Measurements from ENCODE around the gene TRPM3.

DNA sequence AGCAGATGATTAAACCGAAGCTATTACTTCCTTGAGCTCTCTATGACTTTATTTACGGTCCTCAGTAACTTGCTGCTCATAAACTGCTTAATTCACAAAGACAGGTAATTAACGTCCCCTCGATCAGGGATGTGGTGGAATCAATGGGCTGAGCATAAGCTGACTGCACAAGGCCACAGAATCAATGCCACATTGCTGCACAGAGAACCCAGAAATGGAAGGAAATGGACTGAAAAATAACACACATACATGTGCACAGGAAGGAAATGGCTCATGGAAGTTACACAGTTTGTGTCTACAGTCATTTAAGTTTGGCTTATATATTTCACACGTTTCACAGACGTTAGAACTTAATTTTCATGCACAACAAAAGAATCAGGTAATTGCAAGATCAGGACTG, 588.7 kb downstream of the TRPM3 start:
- TF ChIP-seq, protein P1, sequence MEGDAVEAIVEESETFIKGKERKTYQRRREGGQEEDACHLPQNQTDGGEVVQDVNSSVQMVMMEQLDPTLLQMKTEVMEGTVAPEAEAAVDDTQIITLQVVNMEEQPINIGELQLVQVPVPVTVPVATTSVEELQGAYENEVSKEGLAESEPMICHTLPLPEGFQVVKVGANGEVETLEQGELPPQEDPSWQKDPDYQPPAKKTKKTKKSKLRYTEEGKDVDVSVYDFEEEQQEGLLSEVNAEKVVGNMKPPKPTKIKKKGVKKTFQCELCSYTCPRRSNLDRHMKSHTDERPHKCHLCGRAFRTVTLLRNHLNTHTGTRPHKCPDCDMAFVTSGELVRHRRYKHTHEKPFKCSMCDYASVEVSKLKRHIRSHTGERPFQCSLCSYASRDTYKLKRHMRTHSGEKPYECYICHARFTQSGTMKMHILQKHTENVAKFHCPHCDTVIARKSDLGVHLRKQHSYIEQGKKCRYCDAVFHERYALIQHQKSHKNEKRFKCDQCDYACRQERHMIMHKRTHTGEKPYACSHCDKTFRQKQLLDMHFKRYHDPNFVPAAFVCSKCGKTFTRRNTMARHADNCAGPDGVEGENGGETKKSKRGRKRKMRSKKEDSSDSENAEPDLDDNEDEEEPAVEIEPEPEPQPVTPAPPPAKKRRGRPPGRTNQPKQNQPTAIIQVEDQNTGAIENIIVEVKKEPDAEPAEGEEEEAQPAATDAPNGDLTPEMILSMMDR (conservative IDR thresholded peaks at IDR 0.05) = no peak
- no peak for TF ChIP-seq EZH2 (IDR thresholded peaks at IDR 0.05; ENCODE audit: low read depth)
